NCI-H1930 (cell line): Measurements from ENCODE around the gene AADACL4.
"Not testable (repeated sequence)": the region's sequence is repeated elsewhere in the genome, so short reads cannot be mapped to it uniquely, and the experiment has no call there.

Experiments
- DNase-seq, 2 experiments: peaks; one replicate each; lab custom pipeline; 2025; lab: John Stamatoyannopoulos, UW

Gene AADACL4

DNA sequence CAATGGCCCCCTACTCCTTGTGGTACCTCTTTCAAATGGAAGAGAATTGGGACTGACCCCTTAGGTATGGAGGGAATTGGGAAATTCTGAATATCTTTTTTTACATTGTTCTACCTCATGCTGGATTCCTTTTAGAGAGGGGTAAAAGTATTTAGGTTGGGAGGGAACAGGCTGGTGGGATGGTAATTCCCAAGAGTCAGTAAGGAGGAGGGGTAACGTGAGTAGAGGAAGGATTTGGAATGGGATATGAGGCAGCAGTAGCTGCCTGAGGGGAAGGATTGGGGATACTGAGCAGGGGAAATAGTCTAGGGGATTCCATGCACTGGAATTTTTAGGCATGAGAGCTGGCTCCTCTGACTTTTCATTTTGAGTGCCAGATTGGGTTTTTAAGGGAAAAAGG, 68.2 kb downstream of the AADACL4 start:
- DNase-seq, result no peak

- DNase-seq, result no peak
Measured at GRCh38 chr1:12712929-12713328, 69.0 kb downstream of the AADACL4 start.

DNA sequence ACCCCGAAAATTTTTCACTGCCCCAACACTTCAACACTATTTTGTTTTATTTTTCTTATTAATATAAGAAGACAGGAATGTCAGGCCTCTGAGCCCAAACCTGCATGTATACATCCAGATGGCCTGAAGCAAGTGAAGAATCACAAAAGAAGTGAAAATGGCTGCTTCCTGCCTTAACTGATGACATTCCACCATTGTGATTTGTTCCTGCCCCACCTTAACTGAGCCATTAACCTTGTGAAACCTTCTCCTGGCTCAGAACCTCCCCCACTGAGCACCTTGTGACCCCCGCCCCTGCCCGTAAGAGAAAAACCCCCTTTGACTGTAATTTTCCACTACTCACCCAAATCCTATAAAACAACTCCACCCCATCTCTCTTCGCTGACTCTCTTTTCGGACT, 69.8 kb downstream of the AADACL4 start:
- DNase-seq, result not testable (repeated sequence)

- DNase-seq, result no peak
Measured at GRCh38 chr1:12714710-12715475, 71.0 kb downstream of the AADACL4 start.

DNA sequence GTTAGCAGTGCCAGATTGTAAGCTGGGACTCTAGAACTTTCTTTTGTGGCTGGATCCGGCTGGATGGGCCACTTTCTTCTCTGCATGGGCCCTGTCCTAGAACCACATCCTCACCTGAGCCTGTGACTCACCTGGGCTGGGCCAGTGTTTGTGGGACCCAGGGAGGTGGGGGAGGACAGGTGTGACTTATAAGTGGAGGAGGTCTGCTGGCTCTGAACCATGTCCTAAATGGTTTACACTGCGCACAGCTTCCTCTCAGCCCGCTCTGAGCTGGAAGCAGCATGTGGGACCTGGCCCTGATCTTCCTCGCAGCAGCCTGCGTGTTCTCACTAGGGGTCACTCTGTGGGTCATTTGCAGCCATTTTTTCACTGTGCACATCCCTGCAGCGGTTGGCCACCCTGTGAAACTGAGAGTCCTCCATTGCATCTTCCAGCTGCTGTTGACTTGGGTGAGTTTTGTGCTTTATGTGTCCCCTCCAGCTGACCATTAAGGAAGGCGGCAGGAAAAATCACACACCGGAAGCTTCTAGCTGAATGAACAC, 72.1 kb downstream of the AADACL4 start, which contains the start of gene AADACL3:
AADACL3 (plus strand) TSS at position 215 of the 542 bp plus-strand sequence; CDS start at position 282, 67 bp downstream.
- no peak for DNase-seq
